Mesenchymal stem cell (in vitro differentiated cells and primary cell): Measurements from ENCODE around the gene PNMT.

Source experiments
- DNase-seq: peaks from one replicate; pipeline ENCODE4 v3.0.0-alpha.2; 2013
- H2AFZ ChIP-seq: one replicate; pipeline ENCODE4 v1.6.1; 2013; ENCODE audit warnings: low read depth, mild to moderate bottlenecking, control low read depth, inconsistent platforms, low read length, moderate library complexity
- H2AK5ac ChIP-seq: 2 replicates; pipeline ENCODE4 v1.6.1; 2013; ENCODE audit warnings: low read length, moderate library complexity, mild to moderate bottlenecking, inconsistent platforms; ENCODE audit not compliant: severe bottlenecking
- H2BK120ac ChIP-seq: one replicate; pipeline ENCODE4 v1.6.1; 2013; ENCODE audit warnings: low read depth, mild to moderate bottlenecking, inconsistent platforms, low read length, moderate library complexity
- H2BK12ac ChIP-seq, 2 experiments: one replicate each; pipeline ENCODE4 v1.6.1; 2013; ENCODE audit warnings: inconsistent platforms in 2 of 2, low read length in 2 of 2, mild to moderate bottlenecking in 2 of 2, moderate library complexity in 2 of 2, control low read depth in 1 of 2
- H2BK15ac ChIP-seq: one replicate; pipeline ENCODE4 v1.6.1; 2013; ENCODE audit warnings: mild to moderate bottlenecking, low read depth, inconsistent platforms; ENCODE audit not compliant: poor library complexity, severe bottlenecking
- H2BK5ac ChIP-seq: 2 replicates; pipeline ENCODE4 v1.6.1; 2013; ENCODE audit warnings: low read depth, mild to moderate bottlenecking, low read length, control low read depth, inconsistent platforms; ENCODE audit not compliant: poor library complexity, severe bottlenecking
- H3K14ac ChIP-seq, 2 experiments: one replicate each; pipeline ENCODE4 v1.6.1; 2013; ENCODE audit warnings: inconsistent platforms in 2 of 2, low read length in 2 of 2, control low read depth in 1 of 2, mild to moderate bottlenecking in 1 of 2, moderate library complexity in 1 of 2
- H3K18ac ChIP-seq, 2 experiments: one replicate each; pipeline ENCODE4 v1.6.1; 2013; ENCODE audit warnings: inconsistent platforms in 2 of 2, low read length in 2 of 2, control low read depth in 1 of 2, low read depth in 1 of 2, mild to moderate bottlenecking in 1 of 2
- H3K23ac ChIP-seq, 2 experiments: one replicate each; pipeline ENCODE4 v1.6.1; 2013; ENCODE audit warnings: inconsistent platforms in 2 of 2, low read length in 2 of 2, mild to moderate bottlenecking in 2 of 2, moderate library complexity in 2 of 2, control low read depth in 1 of 2
- H3K27ac ChIP-seq: 2 replicates; pipeline ENCODE4 v1.5.1; 2013; ENCODE audit warnings: mild to moderate bottlenecking, moderate library complexity, low read length, control low read depth, inconsistent platforms; ENCODE audit not compliant: poor library complexity, severe bottlenecking
- H3K27me3 ChIP-seq, 2 experiments: 2 replicates each; pipeline versions ENCODE4 v1.6.1 to v1.7.0; 2013; ENCODE audit warnings: low read length in 2 of 2, mild to moderate bottlenecking in 2 of 2, moderate library complexity in 2 of 2, control low read depth in 1 of 2, inconsistent platforms in 1 of 2; ENCODE audit not compliant: control insufficient read depth in 1 of 2, insufficient read depth in 1 of 2
- H3K36me3 ChIP-seq, 2 experiments: 2 replicates each; pipeline versions ENCODE4 v1.6.1 to v1.7.0; 2013; ENCODE audit warnings: low read length in 2 of 2, control low read depth in 1 of 2, inconsistent platforms in 1 of 2, low read depth in 1 of 2, mild to moderate bottlenecking in 1 of 2; ENCODE audit not compliant: insufficient read depth in 2 of 2, control insufficient read depth in 1 of 2
- H3K4ac ChIP-seq, 2 experiments: one replicate each; pipeline ENCODE4 v1.6.1; 2013; ENCODE audit warnings: inconsistent platforms in 2 of 2, low read length in 2 of 2, mild to moderate bottlenecking in 2 of 2, moderate library complexity in 2 of 2, control low read depth in 1 of 2, low read depth in 1 of 2
- H3K4me1 ChIP-seq: 2 replicates; pipeline ENCODE4 v1.6.1; 2013; ENCODE audit warnings: low read depth, low read length, control low read depth; ENCODE audit not compliant: control insufficient read depth, insufficient read depth
- H3K4me2 ChIP-seq: 2 replicates; pipeline ENCODE4 v1.6.1; 2013; ENCODE audit warnings: low read length, mild to moderate bottlenecking, inconsistent platforms; ENCODE audit not compliant: poor library complexity, severe bottlenecking
- H3K4me3 ChIP-seq, 2 experiments: 2 replicates each; pipeline versions ENCODE4 v1.5.1 to v1.7.0; 2013; ENCODE audit warnings: low read length in 2 of 2, mild to moderate bottlenecking in 2 of 2, control low read depth in 1 of 2, low read depth in 1 of 2; ENCODE audit not compliant: insufficient read depth in 1 of 2
- H3K79me1 ChIP-seq: replicated peaks from 2 replicates; pipeline ENCODE4 v1.6.1; 2013; ENCODE audit warnings: mild to moderate bottlenecking, control low read depth, low read length, inconsistent platforms; ENCODE audit not compliant: poor library complexity, severe bottlenecking
- H3K9ac ChIP-seq: 2 replicates; pipeline ENCODE4 v1.7.0; 2013; ENCODE audit warnings: mild to moderate bottlenecking, low read length, moderate library complexity
- H3K9me3 ChIP-seq: 2 replicates; pipeline ENCODE4 v1.7.0; 2013; ENCODE audit warnings: mild to moderate bottlenecking, low read length; ENCODE audit not compliant: control insufficient read depth
- H4K8ac ChIP-seq: one replicate; pipeline ENCODE4 v1.6.1; 2013; ENCODE audit warnings: inconsistent platforms, mild to moderate bottlenecking, low read length, moderate library complexity
- H4K91ac ChIP-seq: one replicate; pipeline ENCODE4 v1.6.1; 2013; ENCODE audit warnings: mild to moderate bottlenecking, low read length, inconsistent platforms
- WGBS: methylation state at CpG from one replicate; pipeline ENCODE4 v1.1.7; 2013; ENCODE audit warnings: mixed read lengths; 5-methylcytosine and 5-hydroxymethylcytosine counted together

The PNMT gene

GRCh38 chr17:39717660-39718059 is 49.4 kb downstream of the PNMT start:
- H3K27ac ChIP-seq, result no peak overlapping the region
- no peak for DNase-seq
- H3K27me3 ChIP-seq, result no peaks in the 10 kb centered on the region
- no peak overlapping the region for H3K14ac ChIP-seq
- H3K4me2 ChIP-seq, result no peak overlapping the region
- WGBS, result 97% methylated on average over 5 of the region's 6 CpGs
- no peak overlapping the region for H2BK15ac ChIP-seq
- no peaks in the 10 kb centered on the region for H3K9me3 ChIP-seq
- no peak overlapping the region for H2BK5ac ChIP-seq
- no peak overlapping the region for H3K18ac ChIP-seq
- peaks cover 20% of the 10 kb centered on the region for H3K79me1 ChIP-seq
- H3K4ac ChIP-seq, result no peak overlapping the region
- peaks cover 5% of the 10 kb centered on the region for H3K4me1 ChIP-seq
- H3K23ac ChIP-seq, result no peak overlapping the region
- no peak overlapping the region for H4K91ac ChIP-seq
- no peak overlapping the region for H2BK12ac ChIP-seq
- H2AFZ ChIP-seq, result no peak overlapping the region
- no peak overlapping the region for H4K8ac ChIP-seq
- H3K36me3 ChIP-seq, result peaks cover 61 to 67% of the 10 kb centered on the region in 2 experiments
- H2AK5ac ChIP-seq, result no peak overlapping the region
- H3K4me3 ChIP-seq, result no peak overlapping the region
- H2BK120ac ChIP-seq, result no peak overlapping the region
- no peak overlapping the region for H3K9ac ChIP-seq

- Histone ChIP-seq H3K9me3 (no peaks in the 10 kb centered on the region), H3K14ac (no peak overlapping the region), H3K4me3 (no peak overlapping the region), H2AFZ (no peak overlapping the region), H2BK5ac (no peak overlapping the region), H3K27ac (no peak overlapping the region), H3K4me1 (peaks cover 5% of the 10 kb centered on the region), H3K4me2 (no peak overlapping the region), H3K9ac (no peak overlapping the region), H3K36me3 (peaks cover 58 to 74% of the 10 kb centered on the region in 2 experiments), H2BK12ac (no peak overlapping the region), H3K79me1 (peaks cover 18% of the 10 kb centered on the region), H3K18ac (no peak overlapping the region), H3K23ac (no peak overlapping the region), H2BK15ac (no peak overlapping the region), H3K27me3 (no peaks in the 10 kb centered on the region), H2AK5ac (no peak overlapping the region), H4K8ac (no peak overlapping the region), H2BK120ac (no peak overlapping the region), H3K4ac (no peak overlapping the region), H4K91ac (no peak overlapping the region)
- DNase-seq, result no peak
- 92% methylated on average over 5 of the region's 7 CpGs for WGBS
Observed at GRCh38 chr17:39719563-39720355, 51.5 kb downstream of the PNMT start.
